Vagina (tissue), 2 donors: ENCODE results near the gene C4orf51. TPM values are rescaled to one million over a fixed set of nuclear protein-coding genes. Genes with fewer than 3 reads are reported as not detected.

Experiments
- DNase-seq, 2 donors: peaks; one replicate each; pipeline ENCODE4 v3.0.0-alpha.2; 2017; ENCODE audit errors: extremely low spot score in 2 of 2
- H3K27ac ChIP-seq: fragments of 200-600 bp; sonication (generic); one replicate; pipeline ENCODE4 v1.5.1; 2019
- H3K27me3 ChIP-seq: fragments of 200-600 bp; sonication (generic); one replicate; pipeline ENCODE4 v1.5.1; 2019
- H3K36me3 ChIP-seq, 2 donors: fragments of 200-600 bp; sonication (generic); one replicate each; pipeline ENCODE4 v1.5.1; 2017 to 2019
- H3K4me1 ChIP-seq: fragments of 200-600 bp; sonication (generic); one replicate; pipeline ENCODE4 v1.5.1; 2019
- H3K4me3 ChIP-seq, 2 donors: fragments of 200-600 bp; sonication (generic); 1 replicate in 1 of 2; 2 replicates in 1 of 2; pipeline ENCODE4 v1.5.1; 2016 to 2019
- H3K9me3 ChIP-seq: fragments of 200-600 bp; sonication (generic); one replicate; pipeline ENCODE4 v1.5.1; 2019
- CTCF ChIP-seq, 3 experiments: fragments of 450-650 bp in 2 of 3; fragments of 200-600 bp in 1 of 3; sonication (generic) in 1 of 3; IDR thresholded peaks; one replicate each; pipeline ENCODE4 v1.5.1; 2017 to 2019; ENCODE audit warnings: antibody characterized with exemption in 3 of 3, mild to moderate bottlenecking in 2 of 3, moderate library complexity in 2 of 3
- POLR2A ChIP-seq, 2 donors: fragments of 450-650 bp; IDR thresholded peaks; one replicate each; pipeline ENCODE4 v1.6.1; 2017; ENCODE audit warnings: antibody characterized with exemption in 2 of 2, mild to moderate bottlenecking in 2 of 2, moderate library complexity in 2 of 2
- POLR2AphosphoS5 ChIP-seq, 2 donors: sonication (generic); formaldehyde crosslinking; IDR thresholded peaks; one replicate each; pipeline ENCODE4 v1.9.0; 2017; ENCODE audit warnings: antibody characterized with exemption in 2 of 2, mild to moderate bottlenecking in 2 of 2, low read depth in 1 of 2; ENCODE audit not compliant: insufficient read depth in 1 of 2
- intact Hi-C: fragments of 100-400 bp; cut with DNase I; formaldehyde crosslinking; loops from one replicate; pipeline ENCODE4 v1.15.1; 2023
- total RNA-seq: library from RNA; depleted of rRNA; stranded (reverse); fragments of >200 nt; gene quantifications from one replicate; pipeline ENCODE4 v1.2.3, GENCODE V29; 2016

C4orf51 gene
- total RNA-seq, 1 donor from 2014 or later: not detected

GRCh38 chr4:145740806-145741205 lies 60.9 kb downstream of the C4orf51 start:
- no peaks in the 10 kb centered on the region for H3K36me3 ChIP-seq
- H3K27me3 ChIP-seq: no peaks in the 10 kb centered on the region
- TF ChIP-seq POLR2A (IDR thresholded peaks at IDR 0.05): no peak
- TF ChIP-seq POLR2AphosphoS5 (IDR thresholded peaks at IDR 0.05; ENCODE audit: insufficient read depth in 1 of 2, low read depth in 1 of 2): no peak
- TF ChIP-seq CTCF (IDR thresholded peaks at IDR 0.05): no peak
- intact Hi-C loops: no loop called here
- H3K4me3 ChIP-seq: no peak overlapping the region
- DNase-seq: no peak
- peaks cover 4% of the 10 kb centered on the region for H3K4me1 ChIP-seq
- no peaks in the 10 kb centered on the region for H3K9me3 ChIP-seq
- no peak overlapping the region for H3K27ac ChIP-seq

- no peaks in the 10 kb centered on the region for H3K4me1 ChIP-seq
- H3K36me3 ChIP-seq: no peaks in the 10 kb centered on the region
- H3K9me3 ChIP-seq: no peaks in the 10 kb centered on the region
- H3K4me3 ChIP-seq: no peak overlapping the region
- no peak overlapping the region for H3K27ac ChIP-seq
- TF ChIP-seq POLR2A (IDR thresholded peaks at IDR 0.05): no peak
- TF ChIP-seq CTCF (IDR thresholded peaks at IDR 0.05): no peak
- TF ChIP-seq POLR2AphosphoS5 (IDR thresholded peaks at IDR 0.05; ENCODE audit: insufficient read depth in 1 of 2, low read depth in 1 of 2): no peak
- no peaks in the 10 kb centered on the region for H3K27me3 ChIP-seq
- DNase-seq: no peak
- intact Hi-C loops: no loop called here
Observed at GRCh38 chr4:145743641-145744040, 63.7 kb downstream of the C4orf51 start.

- no peaks in the 10 kb centered on the region for H3K9me3 ChIP-seq
- no peak overlapping the region for H3K27ac ChIP-seq
- intact Hi-C loops: no loop called here
- no peak overlapping the region for H3K4me3 ChIP-seq
- H3K27me3 ChIP-seq: no peaks in the 10 kb centered on the region
- no peaks in the 10 kb centered on the region for H3K4me1 ChIP-seq
- H3K36me3 ChIP-seq: peaks cover 0 to 8% of the 10 kb centered on the region in 2 donors
- DNase-seq: no peak
- TF ChIP-seq POLR2AphosphoS5 (IDR thresholded peaks at IDR 0.05; ENCODE audit: insufficient read depth in 1 of 2, low read depth in 1 of 2) (no peak), CTCF (IDR thresholded peaks at IDR 0.05) (no peak), POLR2A (IDR thresholded peaks at IDR 0.05) (no peak)
Observed at GRCh38 chr4:145755802-145756201, 75.9 kb downstream of the C4orf51 start.

GRCh38 chr4:145756244-145756643 lies 76.3 kb downstream of the C4orf51 start:
- no peaks in the 10 kb centered on the region for H3K4me1 ChIP-seq
- peaks cover 0 to 12% of the 10 kb centered on the region in 2 donors for H3K36me3 ChIP-seq
- H3K27ac ChIP-seq: no peak overlapping the region
- H3K27me3 ChIP-seq: no peaks in the 10 kb centered on the region
- DNase-seq: no peak
- H3K9me3 ChIP-seq: no peaks in the 10 kb centered on the region
- intact Hi-C loops: no loop called here
- no peak for TF ChIP-seq POLR2AphosphoS5 (IDR thresholded peaks at IDR 0.05; ENCODE audit: insufficient read depth in 1 of 2, low read depth in 1 of 2)
- TF ChIP-seq POLR2A (IDR thresholded peaks at IDR 0.05): no peak
- no peak for TF ChIP-seq CTCF (IDR thresholded peaks at IDR 0.05)
- no peak overlapping the region for H3K4me3 ChIP-seq

GRCh38 chr4:145757188-145757587 lies 77.2 kb downstream of the C4orf51 start:
- Histone ChIP-seq H3K27me3 (no peaks in the 10 kb centered on the region), H3K4me1 (no peaks in the 10 kb centered on the region), H3K9me3 (no peaks in the 10 kb centered on the region), H3K4me3 (no peak overlapping the region), H3K27ac (no peak overlapping the region), H3K36me3 (peaks cover 0 to 16% of the 10 kb centered on the region in 2 donors)
- TF ChIP-seq CTCF (IDR thresholded peaks at IDR 0.05) (no peak), POLR2AphosphoS5 (IDR thresholded peaks at IDR 0.05; ENCODE audit: insufficient read depth in 1 of 2, low read depth in 1 of 2) (no peak), POLR2A (IDR thresholded peaks at IDR 0.05) (no peak)
- intact Hi-C loops: no loop called here
- DNase-seq: no peak
